HepG2 (cell line): ENCODE data around the gene CAST. TPM values are rescaled to one million over a fixed set of nuclear protein-coding genes. Genes with fewer than 3 reads are reported as not detected.

Experiments used
- ATAC-seq: fragments of 200-7000 bp; cut with Tn5 transposase; 3 replicates; pipeline ENCODE4 v1.9.1; 2020; ENCODE audit warnings: mild to moderate bottlenecking, moderate library complexity
- BruUV-seq: library from RNA; stranded (reverse); fragments of 400-500 nt; replicated peaks from 2 replicates; lab custom pipeline; 2021; lab: Mats Ljungman, UMichigan
- CTCF ChIA-PET: fragments of 300-600 bp; formaldehyde crosslinking; extraction: SDS; loops from one replicate; lab custom pipeline; 2021; ENCODE audit warnings: low total read pairs, inconsistent platforms, low intra/inter-chr PET ratio; lab: Yijun Ruan, JAX
- POLR2A ChIA-PET: fragments of 350-600 bp; sonication (Branson Sonifier 250); formaldehyde crosslinking; loops from one replicate; lab custom pipeline; 2020; ENCODE audit warnings: antibody characterized with exemption, inconsistent platforms; lab: Yijun Ruan, JAX
- DNase-seq: peaks from one replicate; pipeline ENCODE4 v3.0.0-alpha.2; 2015; ENCODE audit warnings: low spot score
- FAIRE-seq: peaks from 3 replicates; lab custom pipeline; 2011; peaks lifted over from hg19 to GRCh38; lab: Jason Lieb, UNC
- H2AFZ ChIP-seq: one replicate; pipeline ENCODE4 v1.6.1; 2011; ENCODE audit warnings: low read length, inconsistent platforms
- H3K27ac ChIP-seq: fragments of 300-600 bp; 3 replicates; pipeline ENCODE4 v1.8.0; 2011; ENCODE audit warnings: mixed run types, mild to moderate bottlenecking, mixed read lengths, low read length, inconsistent platforms; ENCODE audit not compliant: insufficient read depth; ENCODE audit errors: extremely low read length
- H3K27me3 ChIP-seq, 2 experiments: fragments of 200-600 bp in 1 of 2; 2 replicates in 1 of 2; 3 replicates in 1 of 2; pipeline versions ENCODE4 v1.6.0 to v1.8.0; 2011; ENCODE audit warnings: low read length in 2 of 2, mild to moderate bottlenecking in 2 of 2, moderate library complexity in 2 of 2, inconsistent platforms in 1 of 2; ENCODE audit not compliant: insufficient read depth in 2 of 2, control insufficient read depth in 1 of 2
- H3K36me3 ChIP-seq, 2 experiments: fragments of 200-600 bp in 1 of 2; replicated peaks in 1 of 2; 2 replicates in 1 of 2; 3 replicates in 1 of 2; pipeline versions ENCODE4 v1.5.1 to v1.8.0; 2011; ENCODE audit warnings: low read length in 2 of 2, inconsistent platforms in 1 of 2; ENCODE audit not compliant: insufficient read depth in 2 of 2, control insufficient read depth in 1 of 2
- H3K4me1 ChIP-seq: 2 replicates; pipeline ENCODE4 v1.5.1; 2012; ENCODE audit warnings: low read length, inconsistent platforms; ENCODE audit not compliant: insufficient read depth
- H3K4me2 ChIP-seq: 2 replicates; pipeline ENCODE4 v1.6.0; 2011; ENCODE audit warnings: low read depth, low read length, inconsistent platforms
- H3K4me3 ChIP-seq, 3 experiments: fragments of 200-600 bp in 1 of 3; sonication (generic), shearing (Covaris generic) in 1 of 3; replicated peaks in 1 of 3; 2 replicates each; pipeline ENCODE4 v1.5.1; 2011 to 2016; ENCODE audit warnings: low read length in 3 of 3, inconsistent platforms in 2 of 3, low read depth in 2 of 3, mild to moderate bottlenecking in 2 of 3, control low read depth in 1 of 3, mixed read lengths in 1 of 3; ENCODE audit not compliant: insufficient read depth in 1 of 3
- H3K79me2 ChIP-seq: one replicate; pipeline ENCODE4 v1.6.1; 2011; ENCODE audit warnings: low read length, inconsistent platforms; ENCODE audit not compliant: insufficient read depth
- H3K9ac ChIP-seq: 2 replicates; pipeline ENCODE4 v1.6.0; 2011; ENCODE audit warnings: mild to moderate bottlenecking, low read depth, low read length, inconsistent platforms; ENCODE audit not compliant: insufficient read depth
- H3K9me3 ChIP-seq: 2 replicates; pipeline ENCODE4 v1.5.1; 2012; ENCODE audit warnings: mild to moderate bottlenecking, low read length
- H4K20me1 ChIP-seq: 2 replicates; pipeline ENCODE4 v1.6.0; 2011; ENCODE audit warnings: inconsistent platforms, mild to moderate bottlenecking, low read length, moderate library complexity; ENCODE audit not compliant: insufficient read depth
- ARNT2 ChIP-seq: sonication (generic); formaldehyde crosslinking; IDR thresholded peaks from 2 replicates; pipeline ENCODE4 v1.8.0; 2022; ENCODE audit warnings: mild to moderate bottlenecking, low read depth, missing genetic modification reagents, moderate library complexity
- BRCA1 ChIP-seq: sonication (generic); formaldehyde crosslinking; IDR thresholded peaks from 2 replicates; pipeline ENCODE4 v1.4.0; 2020; ENCODE audit warnings: missing genetic modification reagents
- KDM2A ChIP-seq: sonication (generic); formaldehyde crosslinking; IDR thresholded peaks from 2 replicates; pipeline ENCODE4 v1.4.0; 2020; ENCODE audit warnings: low read depth, missing genetic modification reagents, borderline replicate concordance
- KLF13 ChIP-seq: sonication (generic); formaldehyde crosslinking; IDR thresholded peaks from 2 replicates; pipeline ENCODE4 v1.4.0; 2020; ENCODE audit warnings: mild to moderate bottlenecking, missing genetic modification reagents
- KLF6 ChIP-seq: IDR thresholded peaks from 2 replicates; pipeline ENCODE4 v1.8.0; 2016; ENCODE audit warnings: missing biosample characterization, missing genetic modification reagents
- LBX2 ChIP-seq: sonication (generic); formaldehyde crosslinking; IDR thresholded peaks from 2 replicates; pipeline ENCODE4 v1.5.0; 2020; ENCODE audit warnings: missing genetic modification reagents, mild to moderate bottlenecking, borderline replicate concordance
- MXI1 ChIP-seq: IDR thresholded peaks from 3 replicates; pipeline ENCODE4 v1.6.1; 2012; ENCODE audit warnings: low read depth, low read length, inconsistent platforms, borderline replicate concordance
- MYNN ChIP-seq: sonication (generic); formaldehyde crosslinking; IDR thresholded peaks from 2 replicates; pipeline ENCODE4 v1.4.0; 2020; ENCODE audit warnings: mild to moderate bottlenecking, low read depth, missing genetic modification reagents
- NFATC3 ChIP-seq: sonication (generic); formaldehyde crosslinking; IDR thresholded peaks from 2 replicates; pipeline ENCODE4 v1.5.1; 2020; ENCODE audit warnings: mild to moderate bottlenecking, missing genetic modification reagents
- PPARG ChIP-seq: conservative IDR thresholded peaks from 2 replicates; pipeline ENCODE4 v1.6.1; 2016; ENCODE audit warnings: missing biosample characterization, missing genetic modification reagents
- RBAK ChIP-seq: sonication (generic); formaldehyde crosslinking; IDR thresholded peaks from 2 replicates; pipeline ENCODE4 v1.5.1; 2020; ENCODE audit warnings: mild to moderate bottlenecking, missing genetic modification reagents
- SKIL ChIP-seq: sonication (generic); formaldehyde crosslinking; IDR thresholded peaks from 2 replicates; pipeline ENCODE4 v1.8.0; 2022; ENCODE audit warnings: missing genetic modification reagents, mild to moderate bottlenecking, moderate library complexity, borderline replicate concordance
- TGIF2 ChIP-seq: IDR thresholded peaks from 2 replicates; pipeline ENCODE4 v1.6.1; 2016; ENCODE audit warnings: control low read depth, missing compliant biosample characterization
- ZFX ChIP-seq: sonication (generic); formaldehyde crosslinking; IDR thresholded peaks from 2 replicates; pipeline ENCODE4 v1.4.0; 2020; ENCODE audit warnings: mild to moderate bottlenecking, low read depth, missing genetic modification reagents, moderate library complexity
- ZNF180 ChIP-seq: sonication (generic); formaldehyde crosslinking; IDR thresholded peaks from 2 replicates; pipeline ENCODE4 v1.4.0; 2020; ENCODE audit warnings: low read depth, missing genetic modification reagents, borderline replicate concordance
- ZNF205 ChIP-seq: IDR thresholded peaks from 2 replicates; pipeline ENCODE4 v1.6.1; 2018; ENCODE audit warnings: missing biosample characterization, missing genetic modification reagents
- ZNF234 ChIP-seq: sonication (generic); formaldehyde crosslinking; conservative IDR thresholded peaks from 2 replicates; pipeline ENCODE4 v1.5.1; 2020; ENCODE audit warnings: mild to moderate bottlenecking, missing genetic modification reagents
- ZNF709 ChIP-seq: sonication (generic); formaldehyde crosslinking; IDR thresholded peaks from 2 replicates; pipeline ENCODE4 v1.5.0; 2020; ENCODE audit warnings: mild to moderate bottlenecking, missing genetic modification reagents
- WGBS: methylation state at CpG from one replicate; pipeline ENCODE4 v1.1.6; 2017; ENCODE audit warnings: low lambda C conversion rate; 5-methylcytosine and 5-hydroxymethylcytosine counted together
- in situ Hi-C: cut with HindIII; loops from 2 replicates; pipeline ENCODE4 v1.10.0; 2017; ENCODE audit warnings: low pct_unique_long_range_greater_than_20kb; ENCODE audit not compliant: extremely low pct_ligation_motif_present
- intact Hi-C: fragments of 100-400 bp; cut with micrococcal nuclease; formaldehyde crosslinking; loops from one replicate; pipeline ENCODE4 v1.10.0; 2022; ENCODE audit not compliant: unreplicated experiment
- polyA plus RNA-seq, 8 experiments: library from polyadenylated mRNA; depleted of rRNA in 3 of 8; stranded (reverse) in 7 of 8; unstranded in 1 of 8; fragments of >200 nt; fragmentation: Illumina TruSeq in 4 of 8; extraction: Trizol in 4 of 8; gene quantifications; 2 replicates each; pipeline versions ENCODE4 v1.2.1 to v1.2.3, GENCODE V29; 2011 to 2016; ENCODE audit warnings: low read depth in 4 of 8, missing spikeins in 1 of 8, mixed read lengths in 1 of 8; ENCODE audit not compliant: insufficient read depth in 1 of 8
- total RNA-seq, 5 experiments: library from RNA; depleted of rRNA; stranded (reverse); fragments of >200 nt; fragmentation: Illumina TruSeq; extraction: Trizol; gene quantifications; 2 replicates each; pipeline ENCODE4 v1.2.3, GENCODE V29; 2016; ENCODE audit warnings: low read depth in 1 of 5
- TF ChIP-seq, protein P1 (sequence below): sonication (generic); formaldehyde crosslinking; IDR thresholded peaks from 2 replicates; pipeline ENCODE4 v1.4.0; 2020; ENCODE audit warnings: missing genetic modification reagents, borderline replicate concordance

Gene CAST
- total and polyA plus RNA-seq, 2 of the 13 experiments (the other 11 are each of a cell fraction or from before 2014, with no cell fraction given), result 42.1 to 67.6 TPM

DNA sequence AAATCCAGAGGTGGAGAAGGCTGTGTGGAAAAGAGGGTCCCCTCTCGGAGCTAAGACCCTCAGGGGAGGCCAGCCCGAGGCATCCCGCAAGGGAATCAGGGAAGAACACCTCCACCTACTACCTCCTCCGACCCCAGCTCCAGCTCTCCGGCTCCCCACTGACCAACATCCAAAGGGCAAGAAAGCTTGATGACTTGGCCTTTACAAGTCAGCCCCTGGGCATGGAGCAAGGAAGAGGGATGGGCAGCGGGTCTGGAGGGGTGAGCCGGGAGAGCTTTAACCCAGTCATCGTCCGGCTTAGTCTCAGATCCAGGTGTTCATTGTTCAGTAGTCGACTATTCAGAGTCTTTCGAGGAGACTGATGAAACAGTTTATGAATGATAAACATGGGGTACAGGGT, 113.5 kb downstream of the CAST start:
- no peaks in the 10 kb centered on the region for H4K20me1 ChIP-seq
- BruUV-seq, result no TSS peak
- ChIA-PET POLR2A (no interaction called here), CTCF (no interaction called here)
- FAIRE-seq (no peak), DNase-seq (no peak), ATAC-seq (no peak)
- H3K4me2 ChIP-seq, result no peak overlapping the region
- no peak overlapping the region for H3K4me3 ChIP-seq
- no peak overlapping the region for H2AFZ ChIP-seq
- H3K4me1 ChIP-seq, result peaks cover 1% of the 10 kb centered on the region
- H3K27me3 ChIP-seq, result no peaks in the 10 kb centered on the region
- intact Hi-C loops, result no loop called here
- no peak for TF ChIP-seq ARNT2
- TF ChIP-seq RBAK (CRISPR knock-in tag), result no peak
- no peak for TF ChIP-seq ZNF180 (CRISPR knock-in tag)
- no peak for TF ChIP-seq ZFX (CRISPR knock-in tag)
- no peak for TF ChIP-seq ZNF234 (CRISPR knock-in tag)
- TF ChIP-seq MXI1, result no peak
- no peak for TF ChIP-seq LBX2 (CRISPR knock-in tag)
- TF ChIP-seq KDM2A (CRISPR knock-in tag), result no peak
- no peak for TF ChIP-seq SKIL (CRISPR knock-in tag)
- no peak for TF ChIP-seq PPARG (CRISPR knock-in tag)
- TF ChIP-seq ZNF709, result no peak
- TF ChIP-seq NFATC3 (CRISPR knock-in tag), result no peak
- no peak for TF ChIP-seq BRCA1 (CRISPR knock-in tag)
- TF ChIP-seq KLF6, result no peak
- TF ChIP-seq, protein P1, sequence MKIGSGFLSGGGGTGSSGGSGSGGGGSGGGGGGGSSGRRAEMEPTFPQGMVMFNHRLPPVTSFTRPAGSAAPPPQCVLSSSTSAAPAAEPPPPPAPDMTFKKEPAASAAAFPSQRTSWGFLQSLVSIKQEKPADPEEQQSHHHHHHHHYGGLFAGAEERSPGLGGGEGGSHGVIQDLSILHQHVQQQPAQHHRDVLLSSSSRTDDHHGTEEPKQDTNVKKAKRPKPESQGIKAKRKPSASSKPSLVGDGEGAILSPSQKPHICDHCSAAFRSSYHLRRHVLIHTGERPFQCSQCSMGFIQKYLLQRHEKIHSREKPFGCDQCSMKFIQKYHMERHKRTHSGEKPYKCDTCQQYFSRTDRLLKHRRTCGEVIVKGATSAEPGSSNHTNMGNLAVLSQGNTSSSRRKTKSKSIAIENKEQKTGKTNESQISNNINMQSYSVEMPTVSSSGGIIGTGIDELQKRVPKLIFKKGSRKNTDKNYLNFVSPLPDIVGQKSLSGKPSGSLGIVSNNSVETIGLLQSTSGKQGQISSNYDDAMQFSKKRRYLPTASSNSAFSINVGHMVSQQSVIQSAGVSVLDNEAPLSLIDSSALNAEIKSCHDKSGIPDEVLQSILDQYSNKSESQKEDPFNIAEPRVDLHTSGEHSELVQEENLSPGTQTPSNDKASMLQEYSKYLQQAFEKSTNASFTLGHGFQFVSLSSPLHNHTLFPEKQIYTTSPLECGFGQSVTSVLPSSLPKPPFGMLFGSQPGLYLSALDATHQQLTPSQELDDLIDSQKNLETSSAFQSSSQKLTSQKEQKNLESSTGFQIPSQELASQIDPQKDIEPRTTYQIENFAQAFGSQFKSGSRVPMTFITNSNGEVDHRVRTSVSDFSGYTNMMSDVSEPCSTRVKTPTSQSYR (CRISPR knock-in tag), result no peak
- TF ChIP-seq KLF13 (CRISPR knock-in tag), result no peak
- no peak for TF ChIP-seq ZNF205 (CRISPR knock-in tag)
- TF ChIP-seq TGIF2 (CRISPR knock-in tag), result no peak
- no peak for TF ChIP-seq MYNN (CRISPR knock-in tag)
- peaks cover 7 to 60% of the 10 kb centered on the region in 2 experiments for H3K36me3 ChIP-seq
- no peak overlapping the region for H3K27ac ChIP-seq
- no peaks in the 10 kb centered on the region for H3K9me3 ChIP-seq
- in situ Hi-C loops, result no loop called here
- no peaks in the 10 kb centered on the region for H3K79me2 ChIP-seq
- WGBS, result 94% methylated on average over 9 of the region's 11 CpGs
- no peak overlapping the region for H3K9ac ChIP-seq
